ENCODE measurements around the gene BTBD17.

The BTBD17 gene

GRCh38 chr17:74358697-74359096 lies 3.0 kb downstream of the BTBD17 start:
- DNase-seq, result no peak

- DNase-seq, result no peak
These were observed 4.2 kb downstream of the BTBD17 start for GRCh38 chr17:74357466-74357809.

- no peak for DNase-seq
These were observed 4.8 kb downstream of the BTBD17 start for GRCh38 chr17:74356646-74357465.

- DNase-seq, result no peak
These were observed 6.6 kb downstream of the BTBD17 start for GRCh38 chr17:74355065-74355464.

- no peak for DNase-seq
These were observed 7.1 kb downstream of the BTBD17 start for GRCh38 chr17:74354561-74354960.

GRCh38 chr17:74354123-74354522 lies 7.5 kb downstream of the BTBD17 start:
- DNase-seq, result no peak

GRCh38 chr17:74353446-74354060 lies 8.1 kb downstream of the BTBD17 start:
- no peak for DNase-seq

- DNase-seq, result no peak
These were observed 10.0 kb downstream of the BTBD17 start for GRCh38 chr17:74351552-74352210.

- no peak for DNase-seq
These were observed 11.2 kb downstream of the BTBD17 start for GRCh38 chr17:74350486-74350885.

GRCh38 chr17:74349120-74349519 lies 12.5 kb downstream of the BTBD17 start:
- no peak for DNase-seq

GRCh38 chr17:74347646-74348045 lies 14.0 kb downstream of the BTBD17 start:
- no peak for DNase-seq

GRCh38 chr17:74345433-74346241 lies 16.0 kb downstream of the BTBD17 start:
- no peak for DNase-seq

- no peak for DNase-seq
These were observed 17.0 kb downstream of the BTBD17 start for GRCh38 chr17:74344658-74345057.

GRCh38 chr17:74343526-74344284 lies 18.0 kb downstream of the BTBD17 start:
- DNase-seq, result no peak

GRCh38 chr17:74343121-74343520 lies 18.5 kb downstream of the BTBD17 start:
- DNase-seq, result no peak

- no peak for DNase-seq
These were observed 19.4 kb downstream of the BTBD17 start for GRCh38 chr17:74342224-74342623.

GRCh38 chr17:74340470-74341023 lies 21.1 kb downstream of the BTBD17 start:
- DNase-seq, result no peak

- no peak for DNase-seq
These were observed 22.0 kb downstream of the BTBD17 start for GRCh38 chr17:74339537-74340195.

GRCh38 chr17:74337834-74338500 lies 23.7 kb downstream of the BTBD17 start:
- no peak for DNase-seq

GRCh38 chr17:74336307-74336706 lies 25.4 kb downstream of the BTBD17 start:
- DNase-seq, result no peak

GRCh38 chr17:74335529-74336062 lies 26.1 kb downstream of the BTBD17 start:
- no peak for DNase-seq
